H1 (cell line): ENCODE data around the gene ZNF385B. TPM values are rescaled to one million over a fixed set of nuclear protein-coding genes. Genes with fewer than 3 reads are reported as not detected.

Source experiments
- CTCF ChIA-PET: fragments of 300-600 bp; sonication (Branson Sonifier 250); formaldehyde crosslinking; loops from one replicate; lab custom pipeline; 2021; ENCODE audit not compliant: partially characterized antibody; lab: Charles Lee
- POLR2A ChIA-PET: fragments of 300-600 bp; sonication (Branson Sonifier 250); formaldehyde crosslinking; loops from one replicate; lab custom pipeline; 2021; ENCODE audit warnings: inconsistent platforms; ENCODE audit not compliant: partially characterized antibody; lab: Charles Lee
- DNase-seq, 2 experiments: peaks; one replicate each; pipeline versions ENCODE4 v3.0.0 to v3.0.0-alpha.2; 2010 to 2022; ENCODE audit warnings: low spot score in 2 of 2, low read depth in 1 of 2, mixed read lengths in 1 of 2
- FAIRE-seq: peaks from 2 replicates; lab custom pipeline; 2011; peaks lifted over from hg19 to GRCh38; lab: Jason Lieb, UNC
- H2AFZ ChIP-seq: 2 replicates; pipeline ENCODE4 v1.8.1; 2012; ENCODE audit warnings: low read length, inconsistent platforms
- H2AK5ac ChIP-seq: 2 replicates; pipeline ENCODE4 v1.6.1; 2013; ENCODE audit warnings: low read depth, low read length
- H2BK120ac ChIP-seq: replicated peaks from 2 replicates; pipeline ENCODE3; 2013; ENCODE audit warnings: low read depth, low read length, inconsistent platforms
- H2BK12ac ChIP-seq: 2 replicates; pipeline ENCODE4 v1.6.1; 2013; ENCODE audit warnings: low read depth, low read length
- H2BK15ac ChIP-seq: 2 replicates; pipeline ENCODE4 v1.6.1; 2013; ENCODE audit warnings: low read length
- H2BK20ac ChIP-seq: 2 replicates; pipeline ENCODE4 v1.6.1; 2013; ENCODE audit warnings: low read length
- H2BK5ac ChIP-seq: 2 replicates; pipeline ENCODE4 v1.6.1; 2013; ENCODE audit warnings: low read depth, low read length
- H3K14ac ChIP-seq: 2 replicates; pipeline ENCODE4 v1.6.1; 2013; ENCODE audit warnings: inconsistent platforms; ENCODE audit not compliant: insufficient read length
- H3K18ac ChIP-seq: 2 replicates; pipeline ENCODE4 v1.6.1; 2013; ENCODE audit warnings: low read length; ENCODE audit errors: extremely low read depth
- H3K23ac ChIP-seq: 2 replicates; pipeline ENCODE4 v1.6.1; 2013; ENCODE audit warnings: inconsistent platforms; ENCODE audit not compliant: insufficient read length
- H3K23me2 ChIP-seq: 2 replicates; pipeline ENCODE4 v1.6.1; 2013; ENCODE audit warnings: low read depth, low read length
- H3K27ac ChIP-seq: 2 replicates; pipeline ENCODE4 v1.6.1; 2011; ENCODE audit warnings: low read depth, low read length, inconsistent platforms
- H3K27me3 ChIP-seq, 4 experiments: replicated peaks in 1 of 4; 1 replicate in 1 of 4; 2 replicates in 3 of 4; pipeline versions ENCODE4 v1.6.1 to v1.8.1; 2011 to 2013; ENCODE audit warnings: low read length in 3 of 4, mild to moderate bottlenecking in 3 of 4, inconsistent platforms in 2 of 4, mixed read lengths in 2 of 4, moderate library complexity in 1 of 4; ENCODE audit not compliant: control insufficient read depth in 3 of 4, insufficient read depth in 3 of 4; ENCODE audit errors: extremely low read depth in 1 of 4
- H3K36me3 ChIP-seq, 4 experiments: 2 replicates each; pipeline versions ENCODE4 v1.6.1 to v1.8.1; 2011 to 2013; ENCODE audit warnings: mild to moderate bottlenecking in 4 of 4, low read length in 3 of 4, moderate library complexity in 2 of 4, control low read depth in 1 of 4, inconsistent platforms in 1 of 4; ENCODE audit not compliant: insufficient read depth in 4 of 4, control insufficient read depth in 2 of 4
- H3K4ac ChIP-seq: replicated peaks from 2 replicates; pipeline ENCODE3; 2013; ENCODE audit warnings: low read length, low read depth, mixed read lengths, inconsistent platforms; ENCODE audit not compliant: insufficient read length
- H3K4me1 ChIP-seq, 4 experiments: replicated peaks in 1 of 4; 1 replicate in 1 of 4; 2 replicates in 3 of 4; pipeline versions ENCODE4 v1.6.1 to v1.8.1; 2011 to 2013; ENCODE audit warnings: low read length in 3 of 4, inconsistent platforms in 2 of 4, mixed read lengths in 1 of 4; ENCODE audit not compliant: insufficient read depth in 4 of 4, control insufficient read depth in 3 of 4
- H3K4me2 ChIP-seq, 2 experiments: 2 replicates each; pipeline versions ENCODE4 v1.6.1 to v1.8.1; 2011 to 2013; ENCODE audit warnings: low read depth in 2 of 2, low read length in 2 of 2, control low read depth in 1 of 2, inconsistent platforms in 1 of 2, mild to moderate bottlenecking in 1 of 2; ENCODE audit not compliant: insufficient read depth in 1 of 2
- H3K4me3 ChIP-seq, 4 experiments: fragments of 200-600, 300-600 bp in 1 of 4; sonication (generic), shearing (Covaris generic), sonication (Bioruptor Twin) in 1 of 4; 2 replicates each; pipeline versions ENCODE4 v1.5.1 to v1.8.1; 2011 to 2016; ENCODE audit warnings: low read length in 4 of 4, low read depth in 3 of 4, control low read depth in 2 of 4, inconsistent platforms in 2 of 4, mild to moderate bottlenecking in 2 of 4, mixed read lengths in 1 of 4, moderate library complexity in 1 of 4; ENCODE audit not compliant: insufficient read depth in 2 of 4; ENCODE audit errors: extremely low read depth in 1 of 4
- H3K56ac ChIP-seq: replicated peaks from 2 replicates; pipeline ENCODE3; 2013; ENCODE audit warnings: low read depth, mild to moderate bottlenecking, mixed read lengths, low read length, inconsistent platforms; ENCODE audit not compliant: insufficient read length
- H3K79me1 ChIP-seq: 2 replicates; pipeline ENCODE4 v1.6.1; 2013; ENCODE audit warnings: low read depth, low read length, control low read depth
- H3K79me2 ChIP-seq, 2 experiments: 2 replicates each; pipeline versions ENCODE4 v1.6.1 to v1.8.1; 2012 to 2013; ENCODE audit warnings: low read length in 2 of 2, mild to moderate bottlenecking in 2 of 2, inconsistent platforms in 1 of 2; ENCODE audit not compliant: insufficient read depth in 2 of 2, control insufficient read depth in 1 of 2
- H3K9ac ChIP-seq, 4 experiments: replicated peaks in 1 of 4; 1 replicate in 1 of 4; 2 replicates in 3 of 4; pipeline versions ENCODE4 v1.6.1 to v1.8.1; 2011 to 2013; ENCODE audit warnings: low read depth in 3 of 4, low read length in 3 of 4, control low read depth in 2 of 4, mild to moderate bottlenecking in 2 of 4, moderate library complexity in 2 of 4, inconsistent platforms in 1 of 4; ENCODE audit errors: extremely low read depth in 1 of 4
- H3K9me3 ChIP-seq, 2 experiments: 2 replicates each; pipeline versions ENCODE4 v1.6.1 to v1.8.1; 2012 to 2013; ENCODE audit warnings: mild to moderate bottlenecking in 2 of 2, moderate library complexity in 2 of 2, control low read depth in 1 of 2, inconsistent platforms in 1 of 2, low read depth in 1 of 2, low read length in 1 of 2, mixed read lengths in 1 of 2; ENCODE audit not compliant: insufficient read depth in 2 of 2
- H4K20me1 ChIP-seq, 2 experiments: replicated peaks in 1 of 2; 2 replicates each; pipeline versions ENCODE3 to v1.8.1; 2011 to 2013; ENCODE audit warnings: inconsistent platforms in 2 of 2, low read length in 2 of 2, mild to moderate bottlenecking in 1 of 2; ENCODE audit not compliant: insufficient read depth in 2 of 2, control insufficient read depth in 1 of 2
- H4K5ac ChIP-seq: 2 replicates; pipeline ENCODE4 v1.6.1; 2013; ENCODE audit warnings: low read length, low read depth, mixed read lengths, inconsistent platforms; ENCODE audit not compliant: insufficient read length
- H4K8ac ChIP-seq: 2 replicates; pipeline ENCODE4 v1.8.0; 2013; ENCODE audit warnings: mild to moderate bottlenecking, moderate library complexity, low read length, inconsistent platforms; ENCODE audit not compliant: insufficient read depth; ENCODE audit errors: extremely low read depth
- H4K91ac ChIP-seq: replicated peaks from 2 replicates; pipeline ENCODE3; 2013; ENCODE audit warnings: low read length, mixed read lengths, inconsistent platforms; ENCODE audit not compliant: insufficient read length
- ASH2L ChIP-seq: fragments of 200-600, 300-600 bp; sonication (generic); IDR thresholded peaks from one replicate; pipeline ENCODE4 v1.7.1; 2017; ENCODE audit warnings: low read length
- BACH1 ChIP-seq: IDR thresholded peaks from 2 replicates; pipeline ENCODE4 v1.6.1; 2012; ENCODE audit warnings: low read length, improper control_type of control experiment
- CEBPB ChIP-seq: IDR thresholded peaks from 2 replicates; pipeline ENCODE4 v1.6.1; 2012; ENCODE audit warnings: low read depth, low read length
- FOSL1 ChIP-seq: IDR thresholded peaks from 2 replicates; pipeline ENCODE4 v1.6.1; 2011; ENCODE audit warnings: mild to moderate bottlenecking, low read depth, low read length, moderate library complexity; ENCODE audit not compliant: insufficient read depth
- POLR2A ChIP-seq, 2 experiments: IDR thresholded peaks; 1 replicate in 1 of 2; 2 replicates in 1 of 2; pipeline ENCODE4 v1.6.1; 2011; ENCODE audit warnings: low read depth in 2 of 2, low read length in 2 of 2, mild to moderate bottlenecking in 2 of 2; ENCODE audit errors: control extremely low read depth in 1 of 2
- RFX5 ChIP-seq: IDR thresholded peaks from 2 replicates; pipeline ENCODE4 v1.6.1; 2011; ENCODE audit warnings: low read depth, low read length, improper control_type of control experiment, borderline replicate concordance
- TEAD4 ChIP-seq: IDR thresholded peaks from 2 replicates; pipeline ENCODE4 v1.6.1; 2012; ENCODE audit warnings: low read depth, low read length, inconsistent platforms, mixed read lengths
- whole genome bisulfite sequencing, 2 experiments: shearing (Covaris generic) in 1 of 2; methylation state at CpG; one replicate each; pipeline versions ENCODE4 v1.1.6 to v1.1.7; 2013 to 2015; ENCODE audit warnings: low lambda C conversion rate in 2 of 2, mixed read lengths in 2 of 2, inconsistent platforms in 1 of 2, low coverage in 1 of 2, missing lambda C conversion rate in 1 of 2; ENCODE audit not compliant: insufficient replicate concordance in 2 of 2, insufficient coverage in 1 of 2, insufficient read length in 1 of 2; ENCODE audit errors: extremely low coverage in 1 of 2, missing lambda C conversion rate in 1 of 2; 5-methylcytosine and 5-hydroxymethylcytosine counted together
- polyA plus RNA-seq, 7 experiments: library from polyadenylated mRNA; depleted of rRNA in 3 of 7; stranded (reverse) in 5 of 7; unstranded in 2 of 7; fragments of >200 nt in 5 of 7; fragments of 200-250 nt in 2 of 7; gene quantifications; 1 replicate in 5 of 7; 2 replicates in 1 of 7; 4 replicates in 1 of 7; pipeline versions ENCODE4 v1.2.1 to v1.2.3, GENCODE V29; 2011 to 2013; ENCODE audit warnings: missing spikeins in 2 of 7, mixed read lengths in 2 of 7
- total RNA-seq: library from RNA; stranded (reverse); fragmentation: NEBNext Ultra II Directional; extraction: Animal tissue kit (Norgen Biotek cat#: 25700); gene quantifications from 2 replicates; pipeline ENCODE4 v1.2.1, GENCODE V29; 2021
- TF ChIP-seq, protein P1 (sequence below), 3 experiments: IDR thresholded peaks; 1 replicate in 2 of 3; 2 replicates in 1 of 3; pipeline versions ENCODE4 v1.5.1 to v1.6.1; 2011; ENCODE audit warnings: low read length in 3 of 3, mild to moderate bottlenecking in 3 of 3, inconsistent platforms in 2 of 3, low read depth in 1 of 3, moderate library complexity in 1 of 3; ENCODE audit not compliant: insufficient read depth in 1 of 3; ENCODE audit errors: control extremely low read depth in 1 of 3
- TF ChIP-seq, protein P2 (sequence below): IDR thresholded peaks from 2 replicates; pipeline ENCODE4 v1.6.1; 2012; ENCODE audit warnings: inconsistent platforms

The ZNF385B gene
- total and polyA plus RNA-seq, 2 of the 8 experiments (the other 6 are each of a cell fraction or from before 2014, with no cell fraction given), result 1.1 to 3.7 TPM

DNA sequence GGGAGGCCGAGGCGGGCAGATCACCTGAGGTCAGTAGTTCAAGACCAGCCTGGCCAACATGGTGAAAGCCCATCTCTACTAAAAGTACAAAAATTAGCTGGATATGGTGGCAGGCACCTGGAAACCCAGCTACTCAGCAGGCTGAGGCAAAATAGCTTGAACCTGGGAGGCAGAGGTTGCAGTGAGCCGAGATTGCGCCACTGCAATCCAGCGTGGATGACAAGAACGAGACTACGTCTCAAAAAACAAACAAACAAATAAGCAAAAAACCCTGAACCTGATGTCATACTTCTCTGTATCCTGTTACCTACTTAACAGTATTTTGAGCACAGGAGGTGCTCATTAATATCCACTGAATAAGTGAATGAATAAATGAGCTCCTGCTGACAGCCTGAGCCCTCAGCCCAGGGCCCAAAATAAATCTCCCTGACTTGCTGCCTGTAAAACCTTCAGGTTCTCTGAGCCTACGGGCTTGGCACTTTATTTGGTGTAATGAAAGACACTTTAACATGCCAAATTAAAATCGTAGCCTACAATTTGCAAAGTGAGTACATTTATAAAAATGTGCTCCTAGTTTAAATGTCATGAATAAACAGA is 215.1 kb downstream of the ZNF385B start:
- Histone ChIP-seq H2BK15ac (no peak overlapping the region), H3K4me1 (no peaks in the 10 kb centered on the region), H3K27me3 (no peaks in the 10 kb centered on the region), H4K5ac (no peak overlapping the region), H3K23ac (no peak overlapping the region), H2BK120ac (no peak overlapping the region), H3K79me2 (no peaks in the 10 kb centered on the region), H3K79me1 (no peaks in the 10 kb centered on the region), H2BK12ac (no peak overlapping the region), H3K9ac (no peak overlapping the region), H3K14ac (no peak overlapping the region), H4K8ac (no peak overlapping the region), H2BK5ac (no peak overlapping the region), H3K18ac (no peak overlapping the region), H4K91ac (no peak overlapping the region), H3K9me3 (no peaks in the 10 kb centered on the region), H3K36me3 (no peaks in the 10 kb centered on the region), H3K4me2 (no peak overlapping the region), H3K4ac (no peak overlapping the region), H2BK20ac (no peak overlapping the region), H4K20me1 (no peaks in the 10 kb centered on the region), H3K27ac (no peak overlapping the region)
- CTCF ChIA-PET, result interaction anchor here (0.6 to 0.7 kb wide), 2 partner anchors 19 to 145 kb away, joined by 4 read pairs; no protein-coding TSS in a partner anchor
- no peak for DNase-seq
- FAIRE-seq, result no peak
- POLR2A ChIA-PET, result no interaction called here
- 90% methylated on average over 9 of the region's 9 CpGs; no CpG with 5 or more reads in 1 of the 2 experiments for WGBS, 2 experiments
- TF ChIP-seq TEAD4, result no peak
- TF ChIP-seq, protein P1, sequence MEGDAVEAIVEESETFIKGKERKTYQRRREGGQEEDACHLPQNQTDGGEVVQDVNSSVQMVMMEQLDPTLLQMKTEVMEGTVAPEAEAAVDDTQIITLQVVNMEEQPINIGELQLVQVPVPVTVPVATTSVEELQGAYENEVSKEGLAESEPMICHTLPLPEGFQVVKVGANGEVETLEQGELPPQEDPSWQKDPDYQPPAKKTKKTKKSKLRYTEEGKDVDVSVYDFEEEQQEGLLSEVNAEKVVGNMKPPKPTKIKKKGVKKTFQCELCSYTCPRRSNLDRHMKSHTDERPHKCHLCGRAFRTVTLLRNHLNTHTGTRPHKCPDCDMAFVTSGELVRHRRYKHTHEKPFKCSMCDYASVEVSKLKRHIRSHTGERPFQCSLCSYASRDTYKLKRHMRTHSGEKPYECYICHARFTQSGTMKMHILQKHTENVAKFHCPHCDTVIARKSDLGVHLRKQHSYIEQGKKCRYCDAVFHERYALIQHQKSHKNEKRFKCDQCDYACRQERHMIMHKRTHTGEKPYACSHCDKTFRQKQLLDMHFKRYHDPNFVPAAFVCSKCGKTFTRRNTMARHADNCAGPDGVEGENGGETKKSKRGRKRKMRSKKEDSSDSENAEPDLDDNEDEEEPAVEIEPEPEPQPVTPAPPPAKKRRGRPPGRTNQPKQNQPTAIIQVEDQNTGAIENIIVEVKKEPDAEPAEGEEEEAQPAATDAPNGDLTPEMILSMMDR (IDR thresholded peaks at IDR 0.05; ENCODE audit: control extremely low read depth in 1 of 3, insufficient read depth in 1 of 3, low read depth in 1 of 3, low read length in 3 of 3), result no peak
- TF ChIP-seq, protein P2, sequence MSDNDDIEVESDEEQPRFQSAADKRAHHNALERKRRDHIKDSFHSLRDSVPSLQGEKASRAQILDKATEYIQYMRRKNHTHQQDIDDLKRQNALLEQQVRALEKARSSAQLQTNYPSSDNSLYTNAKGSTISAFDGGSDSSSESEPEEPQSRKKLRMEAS, result no peak
- TF ChIP-seq RFX5, result no peak
- TF ChIP-seq CEBPB, result no peak
- no peak for TF ChIP-seq ASH2L
- TF ChIP-seq FOSL1, result no peak
- TF ChIP-seq POLR2A (IDR thresholded peaks at IDR 0.05; ENCODE audit: control extremely low read depth in 1 of 2, low read depth in 2 of 2, low read length in 2 of 2), result no peak
- TF ChIP-seq BACH1, result no peak
- TF ChIP-seq, all 59 proteins: peak for 0
- no peak overlapping the region for H2AK5ac ChIP-seq
- H3K4me3 ChIP-seq, result no peak overlapping the region
- no peaks in the 10 kb centered on the region for H3K23me2 ChIP-seq
- no peak overlapping the region for H2AFZ ChIP-seq
- H3K56ac ChIP-seq, result no peak overlapping the region
